ENCODE data around the gene CFAP73.

DNA sequence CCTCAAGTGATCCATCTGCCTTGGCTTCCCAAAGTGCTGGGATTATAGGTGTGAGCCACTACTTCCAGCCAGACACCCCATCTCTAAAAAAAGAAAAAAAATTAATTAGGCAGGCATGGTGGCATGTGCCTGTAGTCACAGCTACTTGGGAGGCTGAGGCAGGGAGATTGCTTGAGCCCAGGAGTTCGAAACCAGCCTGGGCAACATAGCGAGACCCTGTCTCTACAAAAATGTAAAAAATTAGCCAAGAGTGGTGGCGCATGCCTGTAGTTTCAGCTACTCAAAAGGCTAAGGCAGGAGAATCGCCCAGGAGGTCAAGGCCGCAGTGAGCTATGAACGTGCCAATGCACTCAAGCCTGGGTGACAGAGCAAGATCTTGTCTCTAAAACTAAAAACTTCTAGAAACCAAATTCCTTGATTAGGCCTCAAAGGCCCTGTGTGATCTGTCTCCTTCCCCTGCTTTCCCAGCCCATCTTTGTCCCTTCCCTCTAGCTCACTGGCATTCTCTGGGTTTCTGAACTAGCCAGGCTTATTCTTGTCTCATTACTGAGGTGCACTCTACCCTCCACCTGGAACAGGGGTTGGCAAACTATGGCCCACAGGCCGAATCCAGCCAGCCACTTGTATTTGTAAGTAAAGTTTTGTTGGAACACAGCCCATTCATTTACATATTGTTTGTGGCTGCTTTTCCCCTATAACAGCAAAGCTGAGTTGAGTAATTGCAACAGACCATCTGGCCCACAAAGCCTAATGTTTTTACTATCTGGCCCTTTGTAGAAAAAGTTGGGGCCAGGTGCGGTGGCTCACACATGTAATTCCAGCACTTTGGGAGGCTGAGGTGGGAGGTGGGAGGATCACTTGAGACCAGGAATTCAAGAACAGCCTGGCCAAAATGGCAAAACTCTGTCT, 54.6 kb downstream of the CFAP73 start:
- TF ChIP-seq, protein P1, sequence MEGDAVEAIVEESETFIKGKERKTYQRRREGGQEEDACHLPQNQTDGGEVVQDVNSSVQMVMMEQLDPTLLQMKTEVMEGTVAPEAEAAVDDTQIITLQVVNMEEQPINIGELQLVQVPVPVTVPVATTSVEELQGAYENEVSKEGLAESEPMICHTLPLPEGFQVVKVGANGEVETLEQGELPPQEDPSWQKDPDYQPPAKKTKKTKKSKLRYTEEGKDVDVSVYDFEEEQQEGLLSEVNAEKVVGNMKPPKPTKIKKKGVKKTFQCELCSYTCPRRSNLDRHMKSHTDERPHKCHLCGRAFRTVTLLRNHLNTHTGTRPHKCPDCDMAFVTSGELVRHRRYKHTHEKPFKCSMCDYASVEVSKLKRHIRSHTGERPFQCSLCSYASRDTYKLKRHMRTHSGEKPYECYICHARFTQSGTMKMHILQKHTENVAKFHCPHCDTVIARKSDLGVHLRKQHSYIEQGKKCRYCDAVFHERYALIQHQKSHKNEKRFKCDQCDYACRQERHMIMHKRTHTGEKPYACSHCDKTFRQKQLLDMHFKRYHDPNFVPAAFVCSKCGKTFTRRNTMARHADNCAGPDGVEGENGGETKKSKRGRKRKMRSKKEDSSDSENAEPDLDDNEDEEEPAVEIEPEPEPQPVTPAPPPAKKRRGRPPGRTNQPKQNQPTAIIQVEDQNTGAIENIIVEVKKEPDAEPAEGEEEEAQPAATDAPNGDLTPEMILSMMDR (IDR thresholded peaks at IDR 0.05): no peak
- no peak for TF ChIP-seq POLR2AphosphoS5 (IDR thresholded peaks at IDR 0.05; ENCODE audit: low read depth, low read length)
- TF ChIP-seq TCF7L2 (IDR thresholded peaks at IDR 0.05; ENCODE audit: low read depth, low read length): no peak
- TF ChIP-seq, protein P2, sequence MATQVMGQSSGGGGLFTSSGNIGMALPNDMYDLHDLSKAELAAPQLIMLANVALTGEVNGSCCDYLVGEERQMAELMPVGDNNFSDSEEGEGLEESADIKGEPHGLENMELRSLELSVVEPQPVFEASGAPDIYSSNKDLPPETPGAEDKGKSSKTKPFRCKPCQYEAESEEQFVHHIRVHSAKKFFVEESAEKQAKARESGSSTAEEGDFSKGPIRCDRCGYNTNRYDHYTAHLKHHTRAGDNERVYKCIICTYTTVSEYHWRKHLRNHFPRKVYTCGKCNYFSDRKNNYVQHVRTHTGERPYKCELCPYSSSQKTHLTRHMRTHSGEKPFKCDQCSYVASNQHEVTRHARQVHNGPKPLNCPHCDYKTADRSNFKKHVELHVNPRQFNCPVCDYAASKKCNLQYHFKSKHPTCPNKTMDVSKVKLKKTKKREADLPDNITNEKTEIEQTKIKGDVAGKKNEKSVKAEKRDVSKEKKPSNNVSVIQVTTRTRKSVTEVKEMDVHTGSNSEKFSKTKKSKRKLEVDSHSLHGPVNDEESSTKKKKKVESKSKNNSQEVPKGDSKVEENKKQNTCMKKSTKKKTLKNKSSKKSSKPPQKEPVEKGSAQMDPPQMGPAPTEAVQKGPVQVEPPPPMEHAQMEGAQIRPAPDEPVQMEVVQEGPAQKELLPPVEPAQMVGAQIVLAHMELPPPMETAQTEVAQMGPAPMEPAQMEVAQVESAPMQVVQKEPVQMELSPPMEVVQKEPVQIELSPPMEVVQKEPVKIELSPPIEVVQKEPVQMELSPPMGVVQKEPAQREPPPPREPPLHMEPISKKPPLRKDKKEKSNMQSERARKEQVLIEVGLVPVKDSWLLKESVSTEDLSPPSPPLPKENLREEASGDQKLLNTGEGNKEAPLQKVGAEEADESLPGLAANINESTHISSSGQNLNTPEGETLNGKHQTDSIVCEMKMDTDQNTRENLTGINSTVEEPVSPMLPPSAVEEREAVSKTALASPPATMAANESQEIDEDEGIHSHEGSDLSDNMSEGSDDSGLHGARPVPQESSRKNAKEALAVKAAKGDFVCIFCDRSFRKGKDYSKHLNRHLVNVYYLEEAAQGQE (IDR thresholded peaks at IDR 0.05; ENCODE audit: insufficient read depth in 1 of 2, low read depth in 2 of 2, low read length in 1 of 2): no peak
